Activated naive CD4-positive, alpha-beta T cell (primary cell): ENCODE measurements around the gene TROAP.
A peak's percentile ranks its signal among the peaks of the same experiment; 100 is the strongest.

Experiments used
- DNase-seq, 4 experiments: peaks; one replicate each; lab custom pipeline; 2025; lab: John Stamatoyannopoulos, UW

The TROAP gene

DNA sequence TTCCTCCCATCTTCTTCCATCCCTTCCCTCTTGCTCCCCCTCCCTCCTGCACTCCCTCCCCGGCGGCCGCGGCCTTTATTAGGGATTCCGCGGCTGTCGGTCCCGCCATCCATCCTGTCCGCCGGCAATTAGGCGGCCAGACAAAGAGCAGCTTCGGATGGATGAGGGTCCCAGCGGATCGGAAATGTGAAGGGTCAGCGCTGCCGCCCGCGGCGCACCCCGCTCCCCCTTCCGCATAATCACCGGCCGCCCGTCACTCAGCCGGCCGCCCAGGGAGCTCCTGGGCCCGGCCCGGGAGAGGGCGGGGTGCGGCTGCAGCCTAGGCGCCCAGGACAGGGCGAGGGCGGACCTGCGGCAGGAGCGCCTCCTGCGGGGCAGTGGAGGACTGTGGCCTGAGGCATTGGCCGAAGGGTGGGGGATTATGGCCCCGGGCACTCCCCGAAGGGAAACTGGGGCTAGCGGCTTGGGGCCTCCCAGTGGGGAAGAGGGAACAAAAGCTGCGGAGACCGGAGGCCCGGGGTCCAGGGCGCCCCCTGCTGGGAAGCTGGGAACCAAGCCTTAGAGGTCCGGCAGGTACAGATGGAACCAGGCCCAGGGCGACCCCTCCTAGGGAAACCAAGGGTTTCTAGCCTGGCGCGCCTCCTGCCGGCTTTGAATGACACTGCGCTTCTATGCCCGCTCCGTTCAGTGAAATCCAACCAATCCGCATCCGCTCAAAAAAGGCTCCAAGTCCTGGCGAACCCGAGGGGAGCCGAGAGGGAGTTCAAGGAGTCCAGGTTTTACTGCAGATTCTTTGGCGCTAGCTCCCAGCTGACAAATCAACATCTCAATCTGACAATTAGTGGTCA, 19.2 kb downstream of the TROAP start:
- DNase-seq = peak in 3 of 4 experiments; percentile 47 to 55 (median 52)

DNA sequence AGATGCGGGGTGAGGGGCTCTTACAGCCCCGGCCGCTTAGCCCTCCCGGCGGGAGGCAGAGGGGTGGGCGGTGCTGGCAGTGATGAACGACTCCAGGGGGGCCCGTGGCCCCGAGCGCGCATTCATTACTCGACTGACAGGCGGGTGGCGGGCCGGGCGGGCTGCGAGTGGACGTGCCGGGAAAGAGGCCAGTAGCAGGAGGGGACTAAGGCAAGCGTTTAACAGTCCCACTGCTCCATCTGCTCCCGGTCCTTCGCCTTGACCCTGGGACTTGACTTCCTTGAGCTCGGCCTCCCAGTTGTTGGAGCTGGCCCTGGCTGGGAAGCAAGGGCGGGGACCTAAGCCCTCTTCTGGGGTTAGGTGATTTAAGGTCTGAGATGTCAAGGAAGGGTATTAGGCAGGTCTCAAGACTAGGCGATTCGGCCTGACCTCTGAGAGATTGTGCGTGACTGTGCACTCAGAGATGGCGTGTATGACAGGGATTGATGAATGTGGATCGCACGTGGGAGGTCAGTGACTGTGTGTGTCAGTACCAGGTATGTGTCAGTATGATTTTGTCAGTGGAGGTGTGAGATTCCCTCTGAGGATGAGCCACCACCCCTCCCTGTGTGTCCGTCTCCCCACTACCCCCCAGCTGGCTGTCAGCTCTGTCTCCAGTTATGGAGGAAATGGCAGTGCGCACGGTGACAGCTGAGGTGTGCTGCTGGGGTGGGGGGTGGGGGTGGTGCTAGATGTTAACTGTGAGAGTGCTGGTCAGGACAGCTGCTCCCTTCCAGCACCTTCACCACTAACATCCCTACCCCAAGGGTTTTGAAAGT, 20.1 kb downstream of the TROAP start:
- no peak for DNase-seq

DNA sequence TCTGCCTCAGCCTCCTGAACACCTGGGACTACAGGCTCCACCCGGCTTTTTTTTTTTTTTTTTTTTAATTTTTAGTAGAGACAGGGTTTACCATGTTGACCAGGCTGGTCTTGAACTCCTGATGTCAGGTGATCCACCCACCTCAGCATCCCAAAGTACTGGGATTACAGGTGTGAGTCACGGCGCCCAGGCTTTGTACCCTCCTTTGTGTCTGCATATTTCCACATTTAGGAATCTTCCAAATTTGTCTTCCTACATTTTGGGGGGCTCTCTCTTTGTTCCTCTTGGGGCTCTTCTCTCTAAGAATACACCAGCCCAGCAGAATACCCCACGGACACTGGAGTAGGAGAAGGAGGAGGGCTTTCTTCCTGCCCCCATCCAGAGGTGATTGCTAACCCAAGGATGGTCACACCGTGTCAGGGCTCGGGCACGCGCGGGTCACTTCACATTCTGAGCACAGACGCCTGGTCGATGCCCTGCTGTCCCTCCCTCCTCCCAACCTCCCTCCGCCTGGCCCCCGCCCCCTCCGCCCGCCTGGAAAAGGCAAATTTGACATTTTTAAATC, 21.5 kb downstream of the TROAP start:
- DNase-seq = no peak

DNA sequence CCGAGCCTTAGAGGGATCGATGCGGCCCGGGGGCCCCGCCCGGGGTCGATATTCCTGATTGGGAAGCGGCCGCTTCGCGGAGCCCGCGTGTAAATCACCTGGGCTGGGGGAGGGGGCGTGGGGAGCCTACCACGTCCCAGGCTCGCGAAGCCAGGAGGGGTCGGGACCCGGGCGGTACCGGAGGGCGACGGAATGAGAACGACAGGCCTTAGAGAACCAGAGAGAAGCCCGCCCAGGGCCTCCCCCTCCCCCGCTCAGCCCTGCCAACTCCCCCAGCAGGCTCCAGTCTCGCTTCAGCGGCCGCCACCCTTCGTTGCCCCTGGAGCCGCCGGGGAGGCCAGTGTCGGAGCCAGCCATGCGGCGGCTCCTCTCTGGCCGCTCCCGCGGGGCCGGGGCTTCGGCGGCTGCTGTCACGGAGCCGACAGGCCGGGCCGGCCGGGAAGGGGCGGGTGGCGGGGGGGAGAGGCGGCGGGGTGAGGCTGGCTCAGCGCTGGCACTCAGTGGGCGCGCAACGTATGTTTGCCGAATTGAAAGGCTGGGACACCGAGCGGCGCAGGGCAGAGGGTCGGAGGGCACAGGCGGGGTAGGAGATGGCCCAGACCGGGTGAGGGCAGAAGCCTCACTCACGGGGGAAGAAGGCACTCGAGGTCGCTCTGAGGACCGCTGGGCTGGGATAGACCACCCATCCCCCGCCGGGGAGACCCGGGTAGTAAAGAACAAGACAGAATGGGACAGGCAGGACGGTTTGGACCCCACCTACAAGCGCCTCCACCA, 22.2 kb downstream of the TROAP start:
- DNase-seq = peak in 1 of 4 experiments; percentile 23

DNA sequence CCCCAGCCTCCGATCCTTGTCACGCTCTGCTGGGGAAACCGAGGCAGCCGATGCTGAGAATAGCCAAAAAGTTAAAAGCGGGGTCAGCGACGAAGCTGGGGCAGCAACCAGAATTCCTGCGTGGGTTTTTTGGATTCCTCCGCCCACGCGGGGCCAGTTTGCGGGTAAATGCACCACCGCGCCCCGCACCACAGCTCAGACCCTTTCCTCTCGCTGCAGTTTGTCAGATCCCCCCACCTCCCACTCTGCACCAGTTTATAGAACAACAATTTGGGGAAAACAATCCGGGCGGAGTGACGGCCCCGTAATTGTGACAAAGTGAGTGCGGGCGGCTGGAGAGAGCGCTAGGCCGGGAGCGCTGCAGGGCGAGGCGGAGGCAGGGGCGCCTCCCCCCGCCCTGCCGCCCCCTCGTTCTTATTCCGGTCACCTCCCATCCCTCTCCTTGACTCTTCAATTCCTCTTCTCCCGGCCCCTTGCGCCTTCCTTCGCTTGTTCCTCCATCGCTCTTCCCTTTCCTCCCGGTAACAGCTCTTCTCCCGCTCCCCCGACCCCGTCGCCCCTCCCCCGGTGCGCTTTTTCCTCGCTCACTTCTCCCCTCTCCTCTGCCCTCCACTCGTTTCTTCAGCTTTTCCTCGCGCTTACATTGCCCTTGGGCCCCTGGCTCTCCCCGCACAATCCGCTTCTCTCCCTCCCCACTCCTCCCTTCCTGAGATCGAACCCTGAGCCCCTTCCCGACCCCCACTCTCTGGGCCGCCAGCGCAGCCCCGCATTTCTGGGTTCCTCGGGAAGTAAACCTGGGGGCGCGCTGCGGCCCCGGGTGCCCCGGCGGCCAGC, 23.0 kb downstream of the TROAP start:
- DNase-seq = no peak

DNA sequence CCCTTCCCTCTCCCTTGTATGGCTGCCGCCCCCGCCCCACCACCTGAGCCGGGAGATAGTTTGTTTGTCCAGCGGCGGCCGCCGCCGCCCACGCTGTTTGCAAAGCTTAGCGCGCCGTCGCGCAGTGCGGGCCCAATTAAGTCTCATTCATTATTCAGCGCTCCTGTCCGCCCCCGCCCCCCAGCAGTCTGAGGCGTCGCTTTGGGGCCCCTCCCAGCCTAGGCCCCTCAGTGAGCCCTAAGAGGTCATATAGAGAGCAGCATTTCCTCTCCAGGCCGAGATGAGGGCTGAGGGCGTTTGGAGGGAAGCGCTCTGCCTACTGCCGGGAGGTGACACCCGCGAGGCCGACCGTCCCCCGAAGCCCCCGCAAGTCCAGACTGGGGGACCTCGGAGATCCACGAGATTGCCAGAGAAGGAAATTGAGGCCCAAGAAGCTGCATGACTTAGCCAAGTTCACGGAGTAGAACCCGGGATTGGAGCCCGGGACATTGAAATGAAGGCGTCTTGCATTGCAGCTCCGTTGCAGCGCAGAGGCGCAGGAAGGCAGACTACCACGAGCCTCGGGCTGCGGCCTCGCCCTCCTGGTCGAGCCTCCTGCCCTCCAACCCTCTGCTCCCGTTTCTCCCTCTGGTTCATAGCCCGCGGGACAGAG, 23.7 kb downstream of the TROAP start, which contains the start of gene DNAJC22:
Gene DNAJC22 (plus strand): TSS at position 230 of the 652 bp plus-strand sequence. CDS start 1,985 bp downstream, outside the sequence.
- DNase-seq = no peak

DNA sequence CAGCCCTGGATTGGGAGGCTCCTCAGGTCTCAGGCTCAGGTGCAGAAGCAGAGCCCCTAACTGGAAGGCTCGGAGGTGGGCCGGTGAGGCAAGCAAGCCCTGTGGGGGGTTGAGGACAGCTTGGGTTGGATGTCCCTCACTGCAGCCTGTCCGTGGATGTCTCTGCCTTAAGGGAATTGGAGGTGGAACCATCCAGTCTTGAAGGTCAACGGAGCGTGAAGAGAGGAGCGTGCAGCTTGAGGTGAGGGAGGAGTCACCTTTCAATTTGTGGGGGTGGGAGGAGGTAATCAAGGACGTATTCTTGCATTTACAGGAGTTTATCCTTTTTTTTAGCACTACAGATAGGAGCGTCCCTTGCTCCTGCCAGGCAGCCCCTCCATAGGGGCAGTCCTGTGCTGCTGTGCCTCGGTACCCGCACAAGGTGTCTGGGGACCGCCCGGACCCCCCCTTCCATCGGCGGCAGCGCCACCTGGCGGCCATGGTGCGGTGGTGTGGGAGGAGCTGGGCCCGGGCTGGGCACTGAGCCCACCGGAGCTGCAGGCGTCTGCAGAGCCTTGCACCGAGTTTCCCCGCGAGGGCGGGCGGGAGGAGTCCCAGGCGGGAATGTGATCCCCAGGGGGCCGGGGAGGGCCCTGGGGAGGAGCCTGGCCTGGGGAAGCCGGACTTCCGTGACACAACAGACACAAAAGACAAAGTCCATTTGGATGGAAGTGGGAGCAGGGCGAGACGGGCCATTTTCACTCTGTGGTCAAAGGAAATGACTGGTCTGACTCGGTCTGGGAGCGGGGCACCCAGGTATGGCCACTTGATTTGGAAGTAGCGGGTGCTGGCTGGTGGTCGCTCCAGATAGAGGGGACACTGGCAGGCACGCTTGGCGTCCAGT, 24.5 kb downstream of the TROAP start:
- DNase-seq = peak; percentile 68 to 79 (median 68)

DNA sequence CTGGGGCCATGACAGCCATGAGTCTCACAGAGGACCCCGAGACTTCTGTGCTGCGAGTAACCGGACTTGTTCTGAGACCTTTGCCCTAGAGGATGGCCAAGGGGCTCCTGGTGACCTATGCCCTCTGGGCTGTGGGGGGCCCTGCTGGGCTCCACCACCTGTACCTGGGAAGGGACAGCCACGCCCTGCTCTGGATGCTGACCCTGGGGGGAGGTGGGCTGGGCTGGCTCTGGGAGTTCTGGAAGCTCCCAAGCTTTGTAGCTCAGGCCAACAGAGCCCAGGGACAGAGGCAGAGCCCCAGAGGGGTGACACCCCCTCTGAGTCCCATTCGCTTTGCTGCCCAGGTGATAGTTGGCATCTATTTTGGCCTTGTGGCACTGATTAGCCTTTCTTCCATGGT, 25.7 kb downstream of the TROAP start:
- no peak for DNase-seq

DNA sequence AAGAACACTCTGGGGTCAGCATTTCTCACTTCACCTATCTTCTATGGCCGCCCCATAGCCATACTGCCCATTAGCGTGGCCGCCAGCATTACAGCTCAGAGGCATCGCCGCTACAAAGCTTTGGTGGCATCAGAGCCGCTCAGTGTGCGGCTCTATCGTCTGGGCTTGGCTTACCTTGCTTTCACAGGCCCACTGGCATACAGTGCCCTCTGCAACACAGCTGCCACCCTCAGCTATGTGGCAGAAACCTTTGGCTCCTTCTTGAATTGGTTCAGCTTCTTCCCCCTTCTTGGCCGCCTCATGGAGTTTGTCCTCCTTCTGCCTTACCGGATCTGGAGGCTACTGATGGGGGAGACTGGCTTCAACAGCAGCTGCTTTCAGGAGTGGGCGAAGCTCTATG, 26.2 kb downstream of the TROAP start:
- no peak for DNase-seq

DNA sequence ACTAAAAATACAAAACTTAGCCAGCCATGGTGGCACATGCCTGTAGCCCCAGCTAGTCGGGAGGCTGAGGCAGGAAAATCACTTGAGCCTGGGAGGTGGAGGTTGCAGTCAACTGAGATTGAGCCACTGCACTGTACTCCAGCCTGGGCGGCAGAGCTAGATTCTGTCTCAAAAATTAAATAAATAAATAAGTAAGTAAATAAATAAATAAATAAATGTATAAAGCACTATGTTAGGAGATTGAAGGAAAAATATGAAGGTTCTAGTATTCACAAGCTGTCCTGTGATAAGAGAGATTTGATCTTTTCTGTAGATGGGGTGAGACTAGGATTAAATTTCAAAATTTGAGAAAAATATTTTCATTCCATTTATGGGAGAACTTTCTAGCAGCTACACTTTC, 29.3 kb downstream of the TROAP start:
- no peak for DNase-seq

DNA sequence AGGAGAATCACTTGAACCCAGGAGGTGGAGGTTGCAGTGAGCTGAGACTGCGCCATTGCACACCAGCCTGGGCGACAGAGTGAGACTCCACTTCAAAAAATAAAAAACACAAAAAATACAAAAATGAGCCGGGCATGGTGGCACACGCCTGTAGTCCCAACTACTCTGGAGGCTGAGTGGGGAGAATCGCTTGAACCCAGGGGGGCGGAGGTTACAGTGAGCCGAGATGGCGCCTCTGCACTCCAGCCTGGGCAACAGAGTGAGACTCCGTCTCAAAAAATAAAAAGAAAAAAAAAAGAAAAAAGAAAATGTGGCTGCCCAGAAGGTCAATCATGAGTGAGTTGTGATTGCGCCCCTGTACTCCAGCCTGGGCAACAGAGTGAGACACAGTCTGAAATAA, 32.9 kb downstream of the TROAP start:
- DNase-seq = no peak

DNA sequence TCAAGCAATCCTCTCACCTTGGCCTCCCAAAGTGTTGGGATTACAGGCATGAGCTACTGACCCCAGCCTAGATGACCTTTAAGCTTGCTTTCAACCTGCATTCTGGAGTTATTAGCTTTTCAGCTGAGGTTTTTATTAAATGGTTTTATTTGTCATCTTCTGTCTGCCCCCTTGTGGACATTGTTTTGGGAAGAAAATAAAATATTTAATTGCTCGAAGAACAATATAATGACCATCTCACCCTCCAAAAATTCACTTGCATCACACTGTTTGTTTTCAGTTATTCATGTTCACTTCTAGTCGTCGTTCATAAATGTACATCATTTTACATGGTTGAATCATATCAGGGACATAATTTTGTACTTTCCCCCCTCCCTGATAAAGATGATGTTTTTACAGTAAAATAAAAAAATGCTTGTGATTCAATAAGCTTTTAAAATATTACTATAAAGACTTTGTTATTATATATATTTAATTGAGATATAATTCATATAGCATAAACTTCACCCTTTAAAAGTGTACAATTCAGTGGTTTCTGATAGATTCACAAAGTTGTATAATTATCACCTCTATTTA, 34.1 kb downstream of the TROAP start:
- no peak for DNase-seq

DNA sequence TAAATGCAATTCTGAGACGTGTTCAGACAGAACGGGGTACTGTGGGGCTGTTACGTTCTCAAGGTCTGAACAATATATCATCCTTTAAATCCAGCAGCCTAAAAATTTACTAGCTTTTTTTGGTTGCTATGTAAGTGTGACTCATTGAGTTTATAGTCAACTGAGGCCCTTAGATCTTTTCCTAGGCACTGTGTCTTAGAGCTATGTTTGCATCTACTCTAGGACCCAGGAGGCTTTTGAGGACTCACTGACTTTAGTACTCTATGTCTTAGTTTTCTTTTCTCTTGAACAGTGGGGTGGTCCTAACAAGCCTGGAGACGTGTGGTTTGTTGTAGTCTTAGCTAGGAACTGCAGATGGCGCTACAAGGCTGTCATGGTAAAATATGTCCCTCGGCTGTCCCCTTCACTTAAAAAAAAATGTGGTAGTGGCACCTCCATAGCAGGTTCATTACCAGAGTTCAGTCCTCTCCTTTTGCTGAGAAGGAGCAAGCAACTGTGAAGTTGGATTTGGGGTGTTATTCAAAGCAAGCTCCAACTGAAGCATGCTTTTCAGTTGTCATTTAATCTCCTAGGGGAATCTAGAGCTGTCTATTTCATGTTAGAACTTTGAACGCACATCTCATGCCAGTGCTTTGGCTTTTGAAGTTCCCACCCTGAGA, 35.6 kb downstream of the TROAP start:
- no peak for DNase-seq

DNA sequence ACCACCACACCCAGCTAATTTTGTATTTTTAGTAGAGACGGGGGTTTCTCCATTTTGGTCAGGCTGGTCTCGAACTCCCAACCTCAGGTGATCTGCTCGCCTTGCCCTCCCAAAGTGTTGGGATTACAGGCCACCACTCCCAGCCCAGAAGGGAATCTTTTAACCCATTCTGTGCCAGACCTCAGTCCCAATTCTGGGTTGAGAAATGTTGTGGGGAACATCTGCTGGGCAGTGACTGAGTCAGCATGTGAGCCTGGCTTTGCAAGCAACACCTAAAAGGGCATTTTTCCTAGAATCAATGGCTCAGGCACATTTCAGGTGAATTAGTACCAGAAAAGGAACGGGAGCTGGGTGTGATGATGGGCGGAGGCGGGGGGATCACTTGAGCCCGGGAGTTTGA, 36.6 kb downstream of the TROAP start:
- no peak for DNase-seq

DNA sequence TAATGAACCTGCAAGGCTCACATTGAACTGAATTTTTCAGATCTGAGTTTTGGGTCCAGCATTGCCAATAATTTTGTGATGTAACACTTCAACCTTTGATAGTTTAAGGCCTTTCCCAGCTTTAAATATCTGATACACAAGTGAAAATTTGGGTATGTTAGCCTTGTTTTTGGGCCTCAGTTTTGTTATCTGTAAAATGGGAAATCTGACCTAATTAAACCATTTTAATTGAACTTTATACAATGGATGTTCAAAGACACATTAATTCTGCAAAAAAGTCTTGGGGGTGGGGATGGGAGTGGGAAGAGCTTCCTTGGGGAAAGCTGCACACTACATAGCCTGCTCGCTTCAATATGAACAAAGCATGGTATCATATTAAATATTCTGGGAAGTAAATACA, 39.0 kb downstream of the TROAP start:
- DNase-seq = no peak

DNA sequence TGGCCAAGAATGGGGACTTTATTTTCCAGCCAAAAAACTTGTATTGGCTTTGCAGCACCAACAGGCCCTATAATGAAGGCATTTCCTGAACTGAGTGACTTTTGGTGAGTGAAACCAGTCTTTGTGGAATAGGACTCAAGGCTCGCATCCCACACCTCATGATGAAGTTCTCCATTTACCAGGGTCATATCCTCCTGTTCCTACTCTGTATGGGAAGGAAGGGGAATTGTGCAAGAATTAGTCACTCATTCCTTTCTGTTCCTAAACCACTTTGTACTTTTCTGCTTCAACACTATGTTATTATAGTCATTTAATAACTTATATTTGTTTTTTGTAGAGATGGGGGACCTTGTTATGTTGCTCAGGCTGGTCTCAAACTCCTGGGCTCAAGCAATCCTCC, 41.9 kb downstream of the TROAP start:
- no peak for DNase-seq

DNA sequence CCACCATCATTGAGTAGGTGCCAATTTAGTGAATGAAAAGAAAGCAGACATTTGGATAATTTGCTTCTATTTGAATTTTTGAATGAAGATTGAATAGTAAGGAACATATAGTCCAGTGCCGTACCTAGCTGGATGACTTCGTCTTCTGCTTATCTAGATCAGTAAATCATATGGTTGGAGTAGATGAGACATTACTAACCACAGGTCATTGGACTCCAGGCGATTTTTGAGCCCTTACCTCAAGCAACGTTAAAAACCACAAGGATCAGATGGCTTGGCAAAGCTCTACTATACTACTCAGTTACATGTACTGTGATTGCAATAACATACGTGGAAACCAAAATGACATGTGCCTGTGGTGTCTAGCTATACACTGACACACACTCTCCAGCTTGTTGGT, 42.5 kb downstream of the TROAP start:
- DNase-seq = no peak

DNA sequence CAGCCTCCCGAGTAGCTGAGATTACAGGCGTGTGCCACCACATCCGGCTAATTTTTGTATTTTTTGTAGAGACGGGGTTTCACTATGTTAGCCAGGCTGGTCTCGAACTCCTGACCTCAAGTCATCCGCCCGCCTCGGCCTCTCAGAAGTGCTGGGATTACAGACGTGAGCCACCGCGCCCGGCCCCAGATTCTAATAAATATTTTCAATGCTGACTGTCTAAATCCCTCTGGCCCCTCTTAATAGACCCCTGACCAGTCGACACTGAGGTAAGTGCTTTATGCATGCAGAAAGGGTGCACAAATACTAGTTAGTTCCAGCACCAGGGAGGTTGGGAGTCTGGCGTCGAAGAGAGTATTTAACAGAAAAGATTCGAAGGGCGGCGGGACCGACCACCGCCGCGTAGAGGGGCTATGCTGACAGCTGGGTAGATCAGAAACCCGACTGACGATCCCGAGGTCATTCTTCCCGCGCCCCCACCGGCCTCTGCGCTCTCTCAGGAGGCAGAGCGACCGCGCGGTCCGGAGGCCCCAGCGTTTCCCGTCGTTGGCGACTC, 43.1 kb downstream of the TROAP start:
- DNase-seq = no peak
